Calu3 (cell line): ENCODE results near the gene MLLT3. TPM values are rescaled to one million over a fixed set of nuclear protein-coding genes. Genes with fewer than 3 reads are reported as not detected.

Experiments used
- BruUV-seq: library from RNA; stranded (reverse); fragments of 400-500 nt; replicated peaks from 2 replicates; lab custom pipeline; 2021; lab: Mats Ljungman, UMichigan
- CTCF ChIA-PET: fragments of 300-600 bp; sonication (Branson Sonifier 250); formaldehyde crosslinking; loops from one replicate; lab custom pipeline; 2022; ENCODE audit warnings: antibody characterized with exemption; lab: Charles Lee
- DNase-seq: peaks from one replicate; pipeline ENCODE4 v3.0.0; 2022
- H3K27ac Mint-ChIP-seq: one replicate; pipeline ENCODE4 v1.8.0; 2022; ENCODE audit warnings: mixed read lengths; ENCODE audit not compliant: unreplicated experiment
- H3K27me3 Mint-ChIP-seq: one replicate; pipeline ENCODE4 v1.8.0; 2022; ENCODE audit warnings: mixed read lengths; ENCODE audit not compliant: unreplicated experiment
- H3K36me3 Mint-ChIP-seq: one replicate; pipeline ENCODE4 v1.8.0; 2022; ENCODE audit warnings: mild to moderate bottlenecking, moderate library complexity, mixed read lengths; ENCODE audit not compliant: insufficient read depth, unreplicated experiment
- H3K4me1 Mint-ChIP-seq: one replicate; pipeline ENCODE4 v1.8.0; 2022; ENCODE audit warnings: mild to moderate bottlenecking, low read depth, mixed read lengths; ENCODE audit not compliant: unreplicated experiment
- H3K4me3 Mint-ChIP-seq: one replicate; pipeline ENCODE4 v1.8.0; 2022; ENCODE audit warnings: mild to moderate bottlenecking, low read depth, moderate library complexity, mixed read lengths; ENCODE audit not compliant: unreplicated experiment
- H3K9me3 Mint-ChIP-seq: one replicate; pipeline ENCODE4 v1.8.0; 2022; ENCODE audit warnings: low read depth, mixed read lengths; ENCODE audit not compliant: unreplicated experiment
- CTCF ChIP-seq: fragments of 200-600 bp; IDR thresholded peaks from one replicate; pipeline ENCODE4 v1.8.0; 2022; ENCODE audit warnings: antibody characterized with exemption; ENCODE audit not compliant: unreplicated experiment
- intact Hi-C: fragments of 100-400 bp; cut with micrococcal nuclease; formaldehyde crosslinking; loops from one replicate; pipeline ENCODE4 v1.10.0; 2022; ENCODE audit not compliant: unreplicated experiment
- total RNA-seq: library from RNA; stranded (reverse); gene quantifications from 2 replicates; pipeline ENCODE4 v1.2.3, GENCODE V29; 2022

The MLLT3 gene
- total RNA-seq, 1 experiment from 2014 or later: 23.1 TPM

- Mint-ChIP-seq H3K27ac (no peak overlapping the region), H3K27me3 (no peaks in the 10 kb centered on the region), H3K4me1 (peaks cover 19% of the 10 kb centered on the region), H3K9me3 (no peaks in the 10 kb centered on the region), H3K4me3 (no peak overlapping the region), H3K36me3 (no peaks in the 10 kb centered on the region)
- BruUV-seq: no TSS peak
- CTCF ChIA-PET: no interaction called here
- DNase-seq: no peak
- TF ChIP-seq CTCF: no peak
- intact Hi-C loops: no loop called here
These were observed 62.9 kb downstream of the MLLT3 start for GRCh38 chr9:20559231-20559890.

GRCh38 chr9:20558566-20559016 lies 63.7 kb downstream of the MLLT3 start:
- Mint-ChIP-seq H3K36me3 (no peaks in the 10 kb centered on the region), H3K4me3 (no peak overlapping the region), H3K27me3 (no peaks in the 10 kb centered on the region), H3K4me1 (peaks cover 26% of the 10 kb centered on the region), H3K27ac (no peak overlapping the region), H3K9me3 (no peaks in the 10 kb centered on the region)
- intact Hi-C loops: no loop called here
- DNase-seq: no peak
- BruUV-seq: no TSS peak
- TF ChIP-seq CTCF: no peak
- CTCF ChIA-PET: interaction anchor here (0.6 to 0.7 kb wide), 2 partner anchors 28 to 64 kb away, joined by 3 to 4 read pairs; partner anchors contain the start of gene MLLT3

GRCh38 chr9:20557890-20558565 lies 64.3 kb downstream of the MLLT3 start:
- BruUV-seq: no TSS peak
- Mint-ChIP-seq H3K27me3 (no peaks in the 10 kb centered on the region), H3K4me3 (no peak overlapping the region), H3K9me3 (no peaks in the 10 kb centered on the region), H3K4me1 (peaks cover 31% of the 10 kb centered on the region), H3K27ac (no peak overlapping the region), H3K36me3 (no peaks in the 10 kb centered on the region)
- intact Hi-C loops: no loop called here
- DNase-seq: no peak
- no peak for TF ChIP-seq CTCF
- CTCF ChIA-PET: interaction anchor here (0.6 to 0.7 kb wide), 2 partner anchors 29 to 65 kb away, joined by 3 to 4 read pairs; partner anchors contain the start of gene MLLT3

GRCh38 chr9:20557285-20557684 lies 65.0 kb downstream of the MLLT3 start:
- Mint-ChIP-seq H3K36me3 (no peaks in the 10 kb centered on the region), H3K9me3 (no peaks in the 10 kb centered on the region), H3K4me3 (no peak overlapping the region), H3K27me3 (no peaks in the 10 kb centered on the region), H3K4me1 (peaks cover 35% of the 10 kb centered on the region), H3K27ac (no peak overlapping the region)
- CTCF ChIA-PET: no interaction called here
- DNase-seq: no peak
- no peak for TF ChIP-seq CTCF
- no TSS peak for BruUV-seq
- intact Hi-C loops: no loop called here
